Measurements from ENCODE around the gene RPF1. TPM values are rescaled to one million over a fixed set of nuclear protein-coding genes. Genes with fewer than 3 reads are reported as not detected.

Gene RPF1
- total and polyA plus RNA-seq, 7 experiments from 2014 or later, result 35.5 to 62.7 (median 44.3) TPM

- no peak for ATAC-seq
- Mint-ChIP-seq H3K27ac (no peak overlapping the region), H3K4me3 (peak overlapping the region in 9 of 10 donors; percentile 41 to 100 (median 62)), H3K4me1 (peaks cover 29 to 68% (median 58%) of the 10 kb centered on the region in 7 donors), H3K36me3 (peaks cover 12 to 46% (median 32%) of the 10 kb centered on the region in 5 donors), H3K9me3 (peaks cover 3 to 22% (median 7%) of the 10 kb centered on the region in 11 donors), H3K27me3 (peaks cover 11 to 21% (median 13%) of the 10 kb centered on the region in 5 donors)
- no peak overlapping the region for H3K27ac ChIP-seq (ENCODE audit: low read depth, low read length)
- no peak for DNase-seq
- peaks cover 22 to 28% of the 10 kb centered on the region in 2 donors for H3K4me1 ChIP-seq (ENCODE audit: control insufficient read depth in 2 of 2, insufficient read depth in 2 of 2, low read length in 2 of 2)
- peak overlapping the region; percentile 72 for H3K4me3 ChIP-seq (ENCODE audit: low read length)
- peaks cover 0 to 7% of the 10 kb centered on the region in 2 donors for H3K27me3 ChIP-seq (ENCODE audit: control insufficient read depth in 2 of 2, insufficient read depth in 2 of 2, low read length in 2 of 2)
- peaks cover 0 to 20% (median 0%) of the 10 kb centered on the region in 3 experiments for H3K36me3 ChIP-seq (ENCODE audit: control insufficient read depth in 2 of 3, insufficient read depth in 3 of 3, low read length in 3 of 3)
- no peaks in the 10 kb centered on the region for H3K9me3 ChIP-seq (ENCODE audit: control insufficient read depth in 2 of 3, low read length in 3 of 3)
- ChIA-PET CTCF (interaction anchor here (1.5 to 1.6 kb wide), 3 partner anchors 25 to 93 kb away, joined by 3 to 4 read pairs (median 4); partner anchors contain the start of genes CTBS and SPATA1), POLR2A (interaction anchor here (0.6 to 5.0 kb wide), 13 partner anchors 12 to 1228 kb away, joined by 3 to 60 read pairs (median 4); partner anchors contain the start of genes CTBS, GNG5, PRKACB and SPATA1)
- intact Hi-C loops (cut with micrococcal nuclease), result no loop called here
Observed at GRCh38 chr1:84480650-84481049, 1.6 kb downstream of the RPF1 start.

GRCh38 chr1:84481317-84481716 lies 2.3 kb downstream of the RPF1 start:
- H3K4me1 Mint-ChIP-seq, result peaks cover 35 to 75% (median 64%) of the 10 kb centered on the region in 7 donors
- Histone ChIP-seq H3K4me1 (ENCODE audit: control insufficient read depth in 2 of 2, insufficient read depth in 2 of 2, low read length in 2 of 2) (peaks cover 22 to 32% of the 10 kb centered on the region in 2 donors), H3K27ac (ENCODE audit: low read depth, low read length) (no peak overlapping the region), H3K9me3 (ENCODE audit: control insufficient read depth in 2 of 3, low read length in 3 of 3) (no peaks in the 10 kb centered on the region), H3K36me3 (ENCODE audit: control insufficient read depth in 2 of 3, insufficient read depth in 3 of 3, low read length in 3 of 3) (peaks cover 0 to 24% (median 4%) of the 10 kb centered on the region in 3 experiments), H3K27me3 (ENCODE audit: control insufficient read depth in 2 of 2, insufficient read depth in 2 of 2, low read length in 2 of 2) (peaks cover 0 to 7% of the 10 kb centered on the region in 2 donors), H3K4me3 (ENCODE audit: low read length) (no peak overlapping the region)
- DNase-seq (no peak), ATAC-seq (no peak)
- H3K9me3 Mint-ChIP-seq, result peaks cover 3 to 18% (median 7%) of the 10 kb centered on the region in 11 donors
- ChIA-PET CTCF (interaction anchor here (0.7 to 1.6 kb wide), 5 partner anchors 24 to 140 kb away, joined by 3 to 4 read pairs (median 4); partner anchors contain the start of genes CTBS and SPATA1), POLR2A (interaction anchor here (0.6 to 5.0 kb wide), 4 partner anchors 11 to 195 kb away, joined by 3 to 60 read pairs (median 6); partner anchors contain the start of genes CTBS, GNG5 and SPATA1)
- peak overlapping the region; percentile 26 to 100 (median 61) for H3K4me3 Mint-ChIP-seq
- intact Hi-C loops (cut with micrococcal nuclease), result no loop called here
- H3K27me3 Mint-ChIP-seq, result peaks cover 8 to 15% (median 9%) of the 10 kb centered on the region in 5 donors
- H3K27ac Mint-ChIP-seq, result peak overlapping the region in 3 of 9 donors; percentile 4 to 69 (median 51)
- H3K36me3 Mint-ChIP-seq, result peaks cover 12 to 51% (median 38%) of the 10 kb centered on the region in 5 donors

- POLR2A ChIA-PET, result interaction anchor here (0.8 kb wide), 1 partner anchor 48 kb away, joined by 3 read pairs; no protein-coding TSS in a partner anchor
- Mint-ChIP-seq H3K4me3 (peak overlapping the region in 2 of 10 donors; percentile 37 to 61), H3K27ac (peak overlapping the region in 2 of 9 donors; percentile 33 to 41), H3K36me3 (peaks cover 10 to 48% (median 35%) of the 10 kb centered on the region in 5 donors), H3K4me1 (peaks cover 23 to 66% (median 61%) of the 10 kb centered on the region in 7 donors), H3K27me3 (no peaks in the 10 kb centered on the region), H3K9me3 (peaks cover 0 to 3% (median 0%) of the 10 kb centered on the region in 11 donors)
- Histone ChIP-seq H3K36me3 (ENCODE audit: control insufficient read depth in 2 of 3, insufficient read depth in 3 of 3, low read length in 3 of 3) (peaks cover 11 to 52% (median 15%) of the 10 kb centered on the region in 3 experiments), H3K9me3 (ENCODE audit: control insufficient read depth in 2 of 3, low read length in 3 of 3) (no peaks in the 10 kb centered on the region), H3K27ac (ENCODE audit: low read depth, low read length) (no peak overlapping the region), H3K27me3 (ENCODE audit: control insufficient read depth in 2 of 2, insufficient read depth in 2 of 2, low read length in 2 of 2) (no peaks in the 10 kb centered on the region), H3K4me3 (ENCODE audit: low read length) (no peak overlapping the region), H3K4me1 (ENCODE audit: control insufficient read depth in 2 of 2, insufficient read depth in 2 of 2, low read length in 2 of 2) (peaks cover 0 to 4% of the 10 kb centered on the region in 2 donors)
- ATAC-seq, result no peak
- no peak for DNase-seq
- intact Hi-C loops (cut with micrococcal nuclease), result no loop called here
- CTCF ChIA-PET, result no interaction called here
Observed at GRCh38 chr1:84488107-84488506, 9.0 kb downstream of the RPF1 start.

GRCh38 chr1:84489766-84490165 lies 10.7 kb downstream of the RPF1 start:
- Histone ChIP-seq H3K27me3 (ENCODE audit: control insufficient read depth in 2 of 2, insufficient read depth in 2 of 2, low read length in 2 of 2) (no peaks in the 10 kb centered on the region), H3K4me3 (ENCODE audit: low read length) (no peak overlapping the region), H3K27ac (ENCODE audit: low read depth, low read length) (no peak overlapping the region), H3K4me1 (ENCODE audit: control insufficient read depth in 2 of 2, insufficient read depth in 2 of 2, low read length in 2 of 2) (peaks cover 0 to 4% of the 10 kb centered on the region in 2 donors), H3K9me3 (ENCODE audit: control insufficient read depth in 2 of 3, low read length in 3 of 3) (no peaks in the 10 kb centered on the region), H3K36me3 (ENCODE audit: control insufficient read depth in 2 of 3, insufficient read depth in 3 of 3, low read length in 3 of 3) (peaks cover 11 to 53% (median 15%) of the 10 kb centered on the region in 3 experiments)
- H3K27me3 Mint-ChIP-seq, result no peaks in the 10 kb centered on the region
- H3K4me3 Mint-ChIP-seq, result no peak overlapping the region
- peak overlapping the region in 1 of 9 donors; percentile 10 for H3K27ac Mint-ChIP-seq
- peaks cover 10 to 44% (median 31%) of the 10 kb centered on the region in 5 donors for H3K36me3 Mint-ChIP-seq
- H3K9me3 Mint-ChIP-seq, result peaks cover 0 to 3% (median 0%) of the 10 kb centered on the region in 11 donors
- peaks cover 26 to 53% (median 48%) of the 10 kb centered on the region in 7 donors for H3K4me1 Mint-ChIP-seq
- CTCF ChIA-PET, result no interaction called here
- intact Hi-C loops (cut with micrococcal nuclease), result no loop called here
- ATAC-seq (no peak), DNase-seq (no peak)
- POLR2A ChIA-PET, result no interaction called here

GRCh38 chr1:84492726-84493125 lies 13.7 kb downstream of the RPF1 start:
- CTCF ChIA-PET, result no interaction called here

GRCh38 chr1:84493747-84494146 lies 14.7 kb downstream of the RPF1 start:
- Mint-ChIP-seq H3K27ac (peak overlapping the region in 6 of 9 donors; percentile 6 to 76 (median 33)), H3K9me3 (no peaks in the 10 kb centered on the region), H3K27me3 (no peaks in the 10 kb centered on the region), H3K4me1 (peaks cover 10 to 40% (median 27%) of the 10 kb centered on the region in 7 donors), H3K36me3 (peaks cover 11 to 48% (median 40%) of the 10 kb centered on the region in 5 donors), H3K4me3 (no peak overlapping the region)
- Histone ChIP-seq H3K9me3 (ENCODE audit: control insufficient read depth in 2 of 3, low read length in 3 of 3) (no peaks in the 10 kb centered on the region), H3K4me3 (ENCODE audit: low read length) (no peak overlapping the region), H3K36me3 (ENCODE audit: control insufficient read depth in 2 of 3, insufficient read depth in 3 of 3, low read length in 3 of 3) (peaks cover 23 to 81% (median 28%) of the 10 kb centered on the region in 3 experiments), H3K4me1 (ENCODE audit: control insufficient read depth in 2 of 2, insufficient read depth in 2 of 2, low read length in 2 of 2) (no peaks in the 10 kb centered on the region), H3K27me3 (ENCODE audit: control insufficient read depth in 2 of 2, insufficient read depth in 2 of 2, low read length in 2 of 2) (no peaks in the 10 kb centered on the region), H3K27ac (ENCODE audit: low read depth, low read length) (no peak overlapping the region)
- ATAC-seq, result no peak
- no peak for DNase-seq
- intact Hi-C loops (cut with micrococcal nuclease), result no loop called here
- ChIA-PET CTCF (no interaction called here), POLR2A (interaction anchor here (0.7 to 1.3 kb wide), 2 partner anchors 13 to 350 kb away, joined by 3 to 4 read pairs; partner anchors contain the start of genes GNG5 and SPATA1)

More at GRCh38 chr1:84492726-84493125, 13.7 kb downstream of the RPF1 start:
- POLR2A ChIA-PET, result interaction anchor here (1.0 kb wide), 1 partner anchor 11 kb away, joined by 3 read pairs; no protein-coding TSS in a partner anchor
- H3K4me1 ChIP-seq (ENCODE audit: control insufficient read depth in 2 of 2, insufficient read depth in 2 of 2, low read length in 2 of 2), result no peaks in the 10 kb centered on the region
- no peak for DNase-seq
- H3K4me3 ChIP-seq (ENCODE audit: low read length), result no peak overlapping the region
- no peak for ATAC-seq
- no peak overlapping the region for H3K27ac ChIP-seq (ENCODE audit: low read depth, low read length)
- Mint-ChIP-seq H3K4me1 (peaks cover 10 to 42% (median 30%) of the 10 kb centered on the region in 7 donors), H3K36me3 (peaks cover 5 to 41% (median 31%) of the 10 kb centered on the region in 5 donors), H3K27ac (peak overlapping the region in 2 of 9 donors; percentile 15 to 63), H3K27me3 (no peaks in the 10 kb centered on the region), H3K9me3 (no peaks in the 10 kb centered on the region), H3K4me3 (no peak overlapping the region)
- intact Hi-C loops (cut with micrococcal nuclease), result loop anchor here in 1 of 2 donors (1.0 kb wide), 1 partner anchor 9 kb away; no protein-coding TSS in a partner anchor
- H3K9me3 ChIP-seq (ENCODE audit: control insufficient read depth in 2 of 3, low read length in 3 of 3), result no peaks in the 10 kb centered on the region
- peaks cover 19 to 71% (median 19%) of the 10 kb centered on the region in 3 experiments for H3K36me3 ChIP-seq (ENCODE audit: control insufficient read depth in 2 of 3, insufficient read depth in 3 of 3, low read length in 3 of 3)
- no peaks in the 10 kb centered on the region for H3K27me3 ChIP-seq (ENCODE audit: control insufficient read depth in 2 of 2, insufficient read depth in 2 of 2, low read length in 2 of 2)
